ENCODE measurements around the gene SLC39A10. TPM values are rescaled to one million over a fixed set of nuclear protein-coding genes. Genes with fewer than 3 reads are reported as not detected.
"Not testable (repeated sequence)": the region's sequence is repeated elsewhere in the genome, so short reads cannot be mapped to it uniquely, and the experiment has no call there.

The SLC39A10 gene
- total RNA-seq, 2 donors from 2014 or later = 70.3 to 75.8 TPM

GRCh38 chr2:195633974-195634373, 23.1 kb upstream of the SLC39A10 start:
- Mint-ChIP-seq H3K27ac (no peak overlapping the region), H3K36me3 (ENCODE audit: insufficient read depth in 2 of 2) (peaks cover 0 to 2% of the 10 kb centered on the region in 2 donors), H3K4me1 (ENCODE audit: low read depth) (peaks cover 13% of the 10 kb centered on the region), H3K27me3 (ENCODE audit: low read depth) (no peaks in the 10 kb centered on the region), H3K4me3 (no peak overlapping the region), H3K9me3 (peaks cover 0 to 2% of the 10 kb centered on the region in 2 donors)
- ATAC-seq (replicated peaks in 1 of 2) = no peak
- no peak for DNase-seq

GRCh38 chr2:195636890-195637289, 20.1 kb upstream of the SLC39A10 start:
- H3K4me3 Mint-ChIP-seq = no peak overlapping the region
- H3K36me3 Mint-ChIP-seq (ENCODE audit: insufficient read depth in 2 of 2) = peaks cover 0 to 2% of the 10 kb centered on the region in 2 donors
- peaks cover 9% of the 10 kb centered on the region for H3K4me1 Mint-ChIP-seq (ENCODE audit: low read depth)
- no peaks in the 10 kb centered on the region for H3K9me3 Mint-ChIP-seq
- no peak for DNase-seq
- no peak overlapping the region for H3K27ac Mint-ChIP-seq
- no peaks in the 10 kb centered on the region for H3K27me3 Mint-ChIP-seq (ENCODE audit: low read depth)
- ATAC-seq (replicated peaks in 1 of 2) = no peak

- H3K4me3 Mint-ChIP-seq = no peak overlapping the region
- ATAC-seq (replicated peaks in 1 of 2) (no peak), DNase-seq (no peak)
- no peaks in the 10 kb centered on the region for H3K27me3 Mint-ChIP-seq (ENCODE audit: low read depth)
- H3K36me3 Mint-ChIP-seq (ENCODE audit: insufficient read depth in 2 of 2) = peaks cover 0 to 2% of the 10 kb centered on the region in 2 donors
- peaks cover 6% of the 10 kb centered on the region for H3K4me1 Mint-ChIP-seq (ENCODE audit: low read depth)
- no peak overlapping the region for H3K27ac Mint-ChIP-seq
- no peaks in the 10 kb centered on the region for H3K9me3 Mint-ChIP-seq
These were observed 18.3 kb upstream of the SLC39A10 start for GRCh38 chr2:195638750-195639149.

- Mint-ChIP-seq H3K27ac (no peak overlapping the region), H3K4me3 (no peak overlapping the region), H3K36me3 (ENCODE audit: insufficient read depth in 2 of 2) (peaks cover 0 to 2% of the 10 kb centered on the region in 2 donors), H3K27me3 (ENCODE audit: low read depth) (no peaks in the 10 kb centered on the region), H3K9me3 (no peaks in the 10 kb centered on the region), H3K4me1 (ENCODE audit: low read depth) (peaks cover 6% of the 10 kb centered on the region)
- no peak for DNase-seq
- ATAC-seq (replicated peaks in 1 of 2) = no peak
These were observed 17.7 kb upstream of the SLC39A10 start for GRCh38 chr2:195639238-195639858.

GRCh38 chr2:195639959-195640358, 17.1 kb upstream of the SLC39A10 start:
- Mint-ChIP-seq H3K4me1 (ENCODE audit: low read depth) (peaks cover 6% of the 10 kb centered on the region), H3K4me3 (no peak overlapping the region), H3K9me3 (no peaks in the 10 kb centered on the region), H3K27ac (peak overlapping the region; percentile 63), H3K36me3 (ENCODE audit: insufficient read depth in 2 of 2) (peaks cover 0 to 2% of the 10 kb centered on the region in 2 donors), H3K27me3 (ENCODE audit: low read depth) (no peaks in the 10 kb centered on the region)
- ATAC-seq (replicated peaks in 1 of 2) (no peak), DNase-seq (no peak)

- Mint-ChIP-seq H3K36me3 (ENCODE audit: insufficient read depth in 2 of 2) (peaks cover 0 to 2% of the 10 kb centered on the region in 2 donors), H3K27ac (no peak overlapping the region), H3K27me3 (ENCODE audit: low read depth) (no peaks in the 10 kb centered on the region), H3K9me3 (no peaks in the 10 kb centered on the region), H3K4me3 (no peak overlapping the region), H3K4me1 (ENCODE audit: low read depth) (peaks cover 6% of the 10 kb centered on the region)
- DNase-seq (no peak), ATAC-seq (replicated peaks in 1 of 2) (no peak)
These were observed 14.9 kb upstream of the SLC39A10 start for GRCh38 chr2:195642027-195642678.

GRCh38 chr2:195642679-195643068, 14.4 kb upstream of the SLC39A10 start:
- Mint-ChIP-seq H3K4me3 (no peak overlapping the region), H3K4me1 (ENCODE audit: low read depth) (peaks cover 6% of the 10 kb centered on the region), H3K27ac (no peak overlapping the region), H3K36me3 (ENCODE audit: insufficient read depth in 2 of 2) (no peaks in the 10 kb centered on the region), H3K27me3 (ENCODE audit: low read depth) (no peaks in the 10 kb centered on the region), H3K9me3 (no peaks in the 10 kb centered on the region)
- no peak for DNase-seq
- no peak for ATAC-seq (replicated peaks in 1 of 2)

- H3K4me1 Mint-ChIP-seq (ENCODE audit: low read depth) = peaks cover 20% of the 10 kb centered on the region
- H3K9me3 Mint-ChIP-seq; H3K36me3 Mint-ChIP-seq (ENCODE audit: insufficient read depth in 2 of 2); H3K27ac Mint-ChIP-seq; DNase-seq; H3K4me3 Mint-ChIP-seq; H3K27me3 Mint-ChIP-seq (ENCODE audit: low read depth); ATAC-seq (replicated peaks in 1 of 2): not testable (repeated sequence)
These were observed 12.3 kb upstream of the SLC39A10 start for GRCh38 chr2:195644708-195645107.

- ATAC-seq (replicated peaks in 1 of 2) (no peak), DNase-seq (no peak)
- no peaks in the 10 kb centered on the region for H3K27me3 Mint-ChIP-seq (ENCODE audit: low read depth)
- H3K27ac Mint-ChIP-seq = no peak overlapping the region
- H3K36me3 Mint-ChIP-seq (ENCODE audit: insufficient read depth in 2 of 2) = no peaks in the 10 kb centered on the region
- no peak overlapping the region for H3K4me3 Mint-ChIP-seq
- H3K4me1 Mint-ChIP-seq (ENCODE audit: low read depth) = peaks cover 28% of the 10 kb centered on the region
- H3K9me3 Mint-ChIP-seq = peaks cover 0 to 2% of the 10 kb centered on the region in 2 donors
These were observed 11.6 kb upstream of the SLC39A10 start for GRCh38 chr2:195645413-195645812.

GRCh38 chr2:195646424-195646823, 10.6 kb upstream of the SLC39A10 start:
- no peak for DNase-seq
- Mint-ChIP-seq H3K36me3 (ENCODE audit: insufficient read depth in 2 of 2) (no peaks in the 10 kb centered on the region), H3K4me1 (ENCODE audit: low read depth) (peaks cover 29% of the 10 kb centered on the region), H3K4me3 (no peak overlapping the region), H3K27me3 (ENCODE audit: low read depth) (no peaks in the 10 kb centered on the region), H3K27ac (no peak overlapping the region), H3K9me3 (peaks cover 0 to 2% of the 10 kb centered on the region in 2 donors)
- ATAC-seq (replicated peaks in 1 of 2) = no peak

- ATAC-seq (replicated peaks in 1 of 2) (no peak), DNase-seq (no peak)
- Mint-ChIP-seq H3K4me1 (ENCODE audit: low read depth) (peaks cover 29% of the 10 kb centered on the region), H3K27ac (no peak overlapping the region), H3K27me3 (ENCODE audit: low read depth) (no peaks in the 10 kb centered on the region), H3K36me3 (ENCODE audit: insufficient read depth in 2 of 2) (peaks cover 0 to 2% of the 10 kb centered on the region in 2 donors), H3K9me3 (peaks cover 0 to 2% of the 10 kb centered on the region in 2 donors), H3K4me3 (no peak overlapping the region)
These were observed 9.7 kb upstream of the SLC39A10 start for GRCh38 chr2:195647302-195647701.

- DNase-seq, H3K9me3 Mint-ChIP-seq: not testable (repeated sequence)
- H3K4me1 Mint-ChIP-seq (ENCODE audit: low read depth) = peaks cover 24% of the 10 kb centered on the region
These were observed 8.7 kb upstream of the SLC39A10 start for GRCh38 chr2:195648370-195648769.

GRCh38 chr2:195648787-195649186, 8.2 kb upstream of the SLC39A10 start:
- peak overlapping the region; percentile 71 for H3K27ac Mint-ChIP-seq
- peak overlapping the region; percentile 53 to 78 for H3K4me3 Mint-ChIP-seq
- peaks cover 0 to 2% of the 10 kb centered on the region in 2 donors for H3K36me3 Mint-ChIP-seq (ENCODE audit: insufficient read depth in 2 of 2)
- no peaks in the 10 kb centered on the region for H3K27me3 Mint-ChIP-seq (ENCODE audit: low read depth)
- peaks cover 0 to 2% of the 10 kb centered on the region in 2 donors for H3K9me3 Mint-ChIP-seq
- DNase-seq (peak; percentile 21 to 34), ATAC-seq (replicated peaks in 1 of 2) (peak; percentile 75 to 81)
- H3K4me1 Mint-ChIP-seq (ENCODE audit: low read depth) = peaks cover 26% of the 10 kb centered on the region

More at GRCh38 chr2:195648370-195648769, 8.7 kb upstream of the SLC39A10 start:
- not testable (repeated sequence) for H3K27me3 Mint-ChIP-seq (ENCODE audit: low read depth); ATAC-seq (replicated peaks in 1 of 2); H3K36me3 Mint-ChIP-seq (ENCODE audit: insufficient read depth in 2 of 2)
- Mint-ChIP-seq H3K27ac (peak overlapping the region; percentile 71), H3K4me3 (peak overlapping the region; percentile 53 to 78)

All from activated T-cell treated with anti-CD3 and anti-CD28 coated beads, Interleukin-2, amount 50 U/mL, for 72 hours (primary cell).